ENCODE results near the gene GABRB1.

- no peak for TF ChIP-seq CTCF (IDR thresholded peaks at IDR 0.05)
- TF ChIP-seq POLR2AphosphoS5 (IDR thresholded peaks at IDR 0.05) = no peak
- TF ChIP-seq POLR2A (IDR thresholded peaks at IDR 0.05; ENCODE audit: low read depth) = no peak
These were observed 247.3 kb downstream of the GABRB1 start for GRCh38 chr4:47278631-47279030.
